ENCODE measurements around the gene MSRB3. TPM values are rescaled to one million over a fixed set of nuclear protein-coding genes. Genes with fewer than 3 reads are reported as not detected.
A peak's percentile ranks its signal among the peaks of the same experiment; 100 is the strongest.

The MSRB3 gene
- total and polyA plus RNA-seq, 7 donors: 6.2 to 232 (median 159) TPM

DNA sequence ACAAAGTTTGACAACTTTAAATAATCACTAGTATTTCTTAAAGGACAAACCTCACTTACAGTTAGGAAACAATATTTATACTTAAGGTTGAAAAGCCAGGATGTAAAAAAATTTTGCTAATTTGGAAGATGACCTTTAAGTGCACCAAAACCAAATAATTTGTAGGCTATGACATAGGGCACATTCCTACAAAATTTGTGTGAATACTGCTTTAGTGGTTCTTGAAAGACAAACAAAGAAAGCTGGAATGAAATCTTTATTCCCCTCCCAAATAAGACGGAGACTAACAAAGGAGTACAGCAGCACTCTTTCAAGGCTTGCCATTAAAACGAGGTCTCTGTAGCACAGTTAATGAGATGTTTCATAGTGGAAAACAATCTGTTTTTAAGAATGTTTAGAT, 45.6 kb downstream of the MSRB3 start:
- intact Hi-C loops (cut with DNase I): no loop called here

DNA sequence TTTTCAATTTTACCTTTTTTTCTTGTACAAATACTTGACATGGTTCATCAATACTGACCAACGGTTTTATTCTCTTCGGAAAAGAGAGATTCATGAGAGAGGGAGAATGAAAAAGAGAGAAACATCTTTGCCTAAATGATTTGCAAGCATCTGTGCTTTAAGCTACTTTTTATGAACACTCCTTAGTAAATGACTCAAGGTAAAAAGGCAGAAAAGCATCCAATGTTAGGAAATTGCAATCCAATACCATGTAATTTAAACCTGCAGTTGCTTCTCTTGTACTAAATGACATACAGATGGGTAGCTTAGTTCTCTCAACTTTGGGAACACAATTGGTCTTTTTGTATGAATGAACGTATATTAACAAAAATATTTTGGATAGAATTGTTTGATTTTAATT, 46.1 kb downstream of the MSRB3 start:
- Histone ChIP-seq H3K36me3 (peaks cover 0 to 11% (median 0%) of the 10 kb centered on the region in 4 donors), H3K27ac (no peak overlapping the region), H3K9me3 (no peaks in the 10 kb centered on the region), H3K4me3 (no peak overlapping the region), H3K4me1 (peaks cover 0 to 45% (median 34%) of the 10 kb centered on the region in 4 donors), H3K27me3 (no peaks in the 10 kb centered on the region)
- 81 to 90% methylated on average over 3 of the region's 3 CpGs for WGBS, 2 donors
- TF ChIP-seq POLR2A (IDR thresholded peaks at IDR 0.05): no peak
- TF ChIP-seq EP300 (IDR thresholded peaks at IDR 0.05): no peak
- no peak for TF ChIP-seq POLR2AphosphoS5 (IDR thresholded peaks at IDR 0.05)
- TF ChIP-seq, protein P1, sequence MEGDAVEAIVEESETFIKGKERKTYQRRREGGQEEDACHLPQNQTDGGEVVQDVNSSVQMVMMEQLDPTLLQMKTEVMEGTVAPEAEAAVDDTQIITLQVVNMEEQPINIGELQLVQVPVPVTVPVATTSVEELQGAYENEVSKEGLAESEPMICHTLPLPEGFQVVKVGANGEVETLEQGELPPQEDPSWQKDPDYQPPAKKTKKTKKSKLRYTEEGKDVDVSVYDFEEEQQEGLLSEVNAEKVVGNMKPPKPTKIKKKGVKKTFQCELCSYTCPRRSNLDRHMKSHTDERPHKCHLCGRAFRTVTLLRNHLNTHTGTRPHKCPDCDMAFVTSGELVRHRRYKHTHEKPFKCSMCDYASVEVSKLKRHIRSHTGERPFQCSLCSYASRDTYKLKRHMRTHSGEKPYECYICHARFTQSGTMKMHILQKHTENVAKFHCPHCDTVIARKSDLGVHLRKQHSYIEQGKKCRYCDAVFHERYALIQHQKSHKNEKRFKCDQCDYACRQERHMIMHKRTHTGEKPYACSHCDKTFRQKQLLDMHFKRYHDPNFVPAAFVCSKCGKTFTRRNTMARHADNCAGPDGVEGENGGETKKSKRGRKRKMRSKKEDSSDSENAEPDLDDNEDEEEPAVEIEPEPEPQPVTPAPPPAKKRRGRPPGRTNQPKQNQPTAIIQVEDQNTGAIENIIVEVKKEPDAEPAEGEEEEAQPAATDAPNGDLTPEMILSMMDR (IDR thresholded peaks at IDR 0.05): no peak
- intact Hi-C loops (cut with DNase I): no loop called here
- DNase-seq: no peak

More for the DNA sequence above, 45.6 kb downstream of the MSRB3 start:
- TF ChIP-seq POLR2A (IDR thresholded peaks at IDR 0.05): no peak
- no peak overlapping the region for H3K27ac ChIP-seq
- peaks cover 0 to 47% (median 34%) of the 10 kb centered on the region in 4 donors for H3K4me1 ChIP-seq
- no peaks in the 10 kb centered on the region for H3K9me3 ChIP-seq
- no peak overlapping the region for H3K4me3 ChIP-seq
- H3K27me3 ChIP-seq: no peaks in the 10 kb centered on the region
- DNase-seq: no peak
- 59 to 65% methylated on average over 2 of the region's 2 CpGs for WGBS, 2 donors
- peaks cover 0 to 6% (median 0%) of the 10 kb centered on the region in 4 donors for H3K36me3 ChIP-seq

DNA sequence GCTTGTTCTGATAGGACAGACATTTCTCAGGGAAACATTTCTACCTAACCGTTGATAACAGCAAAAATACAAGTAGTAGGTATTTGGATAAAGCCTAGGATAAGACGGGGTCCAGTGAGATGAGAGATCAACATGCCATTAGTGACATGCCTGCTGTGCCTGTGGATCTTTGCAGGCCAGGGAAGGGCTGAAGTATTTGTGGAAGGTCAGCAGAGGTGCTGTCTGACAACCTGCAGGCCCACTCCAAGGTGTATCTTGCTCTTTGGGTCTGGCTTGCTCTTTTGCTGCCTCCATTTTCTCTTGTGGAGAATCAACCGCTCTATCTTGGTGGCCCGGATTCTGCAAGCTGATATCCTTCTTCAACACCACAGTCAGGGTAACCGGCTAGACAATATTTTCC, 46.7 kb downstream of the MSRB3 start:
- H3K4me1 ChIP-seq: peaks cover 0 to 39% (median 30%) of the 10 kb centered on the region in 4 donors
- intact Hi-C loops (cut with DNase I): no loop called here
- WGBS, 2 donors: 91 to 93% methylated on average over 5 of the region's 5 CpGs

DNA sequence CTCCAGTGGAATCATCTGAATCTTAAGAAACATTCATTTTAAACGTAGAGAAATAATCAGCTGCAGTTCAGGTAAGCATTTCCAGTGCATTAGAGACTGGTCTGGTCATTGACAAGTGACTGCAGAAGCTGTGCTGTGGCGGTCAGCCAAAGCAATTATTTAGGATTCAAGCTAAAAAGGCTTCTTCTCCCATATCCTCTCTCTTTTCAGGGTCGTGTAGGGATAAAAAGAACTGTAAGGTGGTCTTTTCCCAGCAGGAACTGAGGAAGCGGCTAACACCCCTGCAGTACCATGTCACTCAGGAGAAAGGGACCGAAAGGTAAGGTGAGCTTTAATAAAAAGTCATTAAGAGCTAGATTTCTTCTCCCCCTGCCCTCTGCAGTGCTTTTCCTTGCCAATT, 48.1 kb downstream of the MSRB3 start:
- Histone ChIP-seq H3K27me3 (no peaks in the 10 kb centered on the region), H3K4me3 (no peak overlapping the region), H3K4me1 (peaks cover 0 to 35% (median 32%) of the 10 kb centered on the region in 4 donors), H3K36me3 (peaks cover 0 to 30% (median under 1%) of the 10 kb centered on the region in 4 donors), H3K27ac (peak overlapping the region in 1 of 4 donors; percentile 4), H3K9me3 (no peaks in the 10 kb centered on the region)
- no peak for DNase-seq
- WGBS, 2 donors: 81 to 89% methylated on average over 5 of the region's 5 CpGs
- intact Hi-C loops (cut with DNase I): no loop called here
- TF ChIP-seq, protein P1 (IDR thresholded peaks at IDR 0.05): no peak
- no peak for TF ChIP-seq POLR2AphosphoS5 (IDR thresholded peaks at IDR 0.05)
- TF ChIP-seq EP300 (IDR thresholded peaks at IDR 0.05): no peak
- TF ChIP-seq POLR2A (IDR thresholded peaks at IDR 0.05): no peak

More for the DNA sequence above, 46.7 kb downstream of the MSRB3 start:
- Histone ChIP-seq H3K27ac (no peak overlapping the region), H3K4me3 (no peak overlapping the region), H3K27me3 (no peaks in the 10 kb centered on the region), H3K9me3 (no peaks in the 10 kb centered on the region), H3K36me3 (peaks cover 0 to 16% (median 0%) of the 10 kb centered on the region in 4 donors)
- no peak for TF ChIP-seq POLR2AphosphoS5 (IDR thresholded peaks at IDR 0.05)
- no peak for TF ChIP-seq POLR2A (IDR thresholded peaks at IDR 0.05)
- TF ChIP-seq, protein P1 (IDR thresholded peaks at IDR 0.05): no peak
- no peak for TF ChIP-seq EP300 (IDR thresholded peaks at IDR 0.05)
- no peak for DNase-seq

DNA sequence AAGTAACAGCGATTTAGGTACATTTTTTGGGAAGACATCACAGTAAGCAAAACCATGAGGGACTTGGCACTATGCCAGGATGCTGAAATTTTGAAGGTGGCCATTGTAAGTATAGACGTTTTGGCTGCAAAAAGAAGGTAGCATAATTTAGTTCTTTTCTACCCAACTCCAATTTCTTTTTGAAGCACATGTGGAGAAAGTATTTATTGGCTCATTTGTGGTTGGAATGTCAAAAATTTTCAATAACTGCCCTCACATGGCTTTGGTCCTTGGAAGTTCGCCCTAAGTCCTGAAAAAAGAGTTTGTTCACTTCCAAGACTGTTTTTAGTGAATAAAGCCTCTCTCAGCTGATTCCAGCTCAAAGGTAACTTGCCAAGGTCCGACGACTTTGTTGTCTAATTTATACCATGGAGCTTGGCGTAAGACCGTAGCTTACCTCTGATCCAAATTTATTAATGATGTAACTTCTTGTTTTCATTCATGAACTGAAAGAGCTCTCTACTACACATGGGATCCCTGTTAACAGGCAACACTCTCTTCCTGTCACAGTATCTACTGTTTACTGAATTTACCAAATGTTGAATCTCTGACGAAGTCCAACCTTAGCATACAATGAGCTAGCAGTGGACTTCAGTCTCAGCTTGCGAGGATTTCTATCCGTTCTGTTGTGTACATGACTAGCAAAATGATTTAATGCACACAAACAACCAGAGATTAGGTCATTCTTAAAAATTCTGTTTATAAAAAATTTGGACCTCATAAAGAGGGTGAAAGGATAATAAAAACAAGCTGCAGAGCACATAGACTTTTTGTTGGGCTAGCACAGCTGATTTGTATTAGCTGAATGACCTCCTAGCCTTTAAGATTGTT, 49.0 kb downstream of the MSRB3 start:
- WGBS, 2 donors: 65 to 66% methylated on average over 10 of the region's 10 CpGs
- intact Hi-C loops (cut with DNase I): no loop called here
- Histone ChIP-seq H3K27me3 (no peaks in the 10 kb centered on the region), H3K27ac (peak overlapping the region in 1 of 4 donors; percentile 9), H3K9me3 (no peaks in the 10 kb centered on the region), H3K36me3 (peaks cover 0 to 34% (median 2%) of the 10 kb centered on the region in 4 donors), H3K4me1 (peaks cover 0 to 37% (median 33%) of the 10 kb centered on the region in 4 donors), H3K4me3 (no peak overlapping the region)
- peak; percentile 73 for DNase-seq
- no peak for TF ChIP-seq EP300 (IDR thresholded peaks at IDR 0.05)
- peak in 1 of 4 donors; percentile 7 for TF ChIP-seq POLR2AphosphoS5 (IDR thresholded peaks at IDR 0.05)
- TF ChIP-seq, protein P1 (IDR thresholded peaks at IDR 0.05): no peak
- TF ChIP-seq POLR2A (IDR thresholded peaks at IDR 0.05): no peak
